D341Med (cell line): ENCODE data around the gene RADX.
A peak's percentile ranks its signal among the peaks of the same experiment; 100 is the strongest.
"Not testable (repeated sequence)": the region's sequence is repeated elsewhere in the genome, so short reads cannot be mapped to it uniquely, and the experiment has no call there.

Experiments
- DNase-seq: peaks from one replicate; pipeline ENCODE4 v3.0.0; 2012; ENCODE audit warnings: low spot score

The RADX gene

GRCh38 chrX:106611679-106612392, at the start of gene RADX:
Gene RADX (plus strand): TSS chrX:106611978. CDS start chrX:106612081, 103 bp downstream.
- DNase-seq, result peak; percentile 71

DNA sequence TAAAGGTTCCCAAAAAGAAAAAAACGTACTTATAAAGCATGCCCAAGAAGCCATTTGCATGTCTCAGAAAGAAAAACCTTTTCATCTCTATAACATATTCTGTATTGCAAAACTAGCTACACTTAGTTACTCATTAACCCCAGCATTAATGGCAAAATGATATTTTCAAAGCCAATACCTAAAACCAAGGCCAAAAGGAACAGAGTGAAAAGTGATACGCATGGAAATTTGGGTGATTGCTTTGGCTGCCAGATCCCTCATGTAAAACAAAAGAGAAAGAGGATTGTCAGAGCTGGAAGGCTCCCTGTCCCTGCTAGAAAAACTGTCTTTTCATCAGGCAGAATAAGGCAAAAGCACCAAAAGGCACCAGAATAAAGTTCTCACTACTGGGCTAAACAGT, 46.8 kb upstream of the RADX start:
- no peak for DNase-seq

- no peak for DNase-seq
Measured at GRCh38 chrX:106566362-106566761, 45.4 kb upstream of the RADX start.

- DNase-seq, result no peak
Measured at GRCh38 chrX:106581856-106582255, 29.9 kb upstream of the RADX start.

DNA sequence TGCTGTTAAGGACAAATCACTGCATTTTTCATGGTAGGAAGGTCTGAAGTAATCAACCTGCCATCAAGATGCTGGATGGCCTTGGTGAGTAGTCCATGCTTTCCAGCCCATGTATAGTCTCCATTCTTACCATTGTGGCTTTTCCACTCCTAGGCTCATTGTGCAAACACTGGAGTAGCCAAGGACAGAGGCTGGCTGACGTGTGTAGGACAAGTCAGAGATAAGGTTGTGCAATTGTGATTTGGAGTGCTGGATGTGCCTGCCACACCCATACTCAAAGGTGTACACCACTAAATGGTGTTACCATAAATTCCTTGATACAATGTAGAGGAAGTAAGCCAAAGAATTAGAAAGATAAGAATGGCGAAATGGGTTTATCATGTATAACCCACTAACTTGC, 26.3 kb upstream of the RADX start:
- no peak for DNase-seq

DNA sequence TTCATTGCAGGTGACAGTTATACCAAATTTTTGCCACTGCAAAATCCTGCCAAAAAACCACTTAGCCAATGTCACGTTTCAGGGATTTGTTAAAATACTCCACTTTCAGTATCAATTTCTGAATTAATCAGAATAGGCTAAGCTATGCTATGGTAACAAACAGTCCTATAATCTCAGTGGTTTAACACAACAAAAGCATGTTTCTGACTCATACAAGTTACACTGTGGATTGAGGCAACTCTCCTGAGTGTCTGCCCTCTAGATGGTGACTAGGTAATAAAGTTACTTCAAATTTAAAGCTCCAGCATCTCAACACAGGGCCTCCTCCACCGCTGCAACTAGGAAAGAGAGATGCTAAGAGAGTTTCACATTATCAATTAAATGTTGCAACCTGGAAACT, 23.0 kb upstream of the RADX start:
- DNase-seq, result no peak

DNA sequence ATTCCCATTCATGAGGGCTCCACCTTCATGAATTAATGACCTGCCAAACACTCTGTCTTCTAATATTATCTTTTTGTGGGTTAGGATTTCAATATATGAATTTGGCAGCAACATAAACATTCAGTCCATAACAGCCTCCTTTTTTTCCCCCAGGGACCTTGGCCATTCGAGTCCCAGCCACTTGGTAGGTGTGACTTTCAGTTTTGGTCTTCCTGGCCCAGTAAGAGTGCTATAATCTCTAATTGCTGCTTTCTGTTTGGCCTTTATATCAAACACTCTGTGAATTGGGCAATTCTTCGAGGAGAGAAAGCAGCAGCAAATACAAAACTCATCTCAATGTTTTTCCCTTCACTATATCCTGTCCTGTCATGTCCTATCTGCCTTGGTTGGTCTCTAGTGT, 12.4 kb upstream of the RADX start:
- DNase-seq, result no peak

DNA sequence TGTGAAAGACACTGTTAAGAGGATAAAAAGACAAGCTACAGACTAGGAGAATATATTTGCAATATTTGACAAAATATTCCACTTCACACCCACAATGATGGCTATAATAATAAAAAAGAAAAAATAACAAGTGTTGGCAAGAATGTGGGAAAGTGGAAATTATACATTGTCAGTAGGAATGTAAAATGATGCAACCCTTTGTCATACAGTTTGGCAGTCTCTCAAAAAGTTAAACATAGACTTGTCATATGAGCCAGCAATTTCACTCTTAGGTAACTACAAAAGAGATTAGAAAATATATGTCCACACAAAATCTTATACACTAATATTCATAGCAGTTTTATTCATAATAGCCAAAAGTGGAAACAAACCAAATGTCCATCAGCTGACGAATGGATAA, 5.2 kb upstream of the RADX start:
- no peak for DNase-seq

- no peak for DNase-seq
Measured at GRCh38 chrX:106608016-106608415, 3.8 kb upstream of the RADX start.

GRCh38 chrX:106611317-106611678, 480 bp upstream of the RADX start:
- no peak for DNase-seq

GRCh38 chrX:106612393-106612763, 600 bp downstream of the RADX start:
- no peak for DNase-seq

GRCh38 chrX:106613277-106613676, 1.5 kb downstream of the RADX start:
- no peak for DNase-seq

DNA sequence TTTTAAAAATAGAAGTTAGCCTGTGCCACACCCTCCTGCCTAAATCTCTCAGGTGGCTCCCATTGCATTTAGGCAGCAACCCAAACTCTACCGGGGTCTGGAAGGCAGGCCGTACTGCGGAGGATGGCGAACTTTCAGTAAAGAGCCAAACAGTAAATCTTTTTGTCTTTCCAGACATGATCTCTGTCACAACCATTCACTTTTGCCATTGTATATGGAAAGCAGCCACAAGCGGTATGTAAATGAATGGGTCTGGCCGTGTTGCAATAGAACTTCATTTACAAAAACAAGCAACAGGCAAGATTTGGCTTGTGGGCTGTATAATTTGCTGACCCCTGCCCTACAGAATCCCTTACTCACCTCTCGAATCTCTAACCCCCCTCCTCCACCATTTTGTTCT, 3.3 kb downstream of the RADX start:
- DNase-seq, result no peak

DNA sequence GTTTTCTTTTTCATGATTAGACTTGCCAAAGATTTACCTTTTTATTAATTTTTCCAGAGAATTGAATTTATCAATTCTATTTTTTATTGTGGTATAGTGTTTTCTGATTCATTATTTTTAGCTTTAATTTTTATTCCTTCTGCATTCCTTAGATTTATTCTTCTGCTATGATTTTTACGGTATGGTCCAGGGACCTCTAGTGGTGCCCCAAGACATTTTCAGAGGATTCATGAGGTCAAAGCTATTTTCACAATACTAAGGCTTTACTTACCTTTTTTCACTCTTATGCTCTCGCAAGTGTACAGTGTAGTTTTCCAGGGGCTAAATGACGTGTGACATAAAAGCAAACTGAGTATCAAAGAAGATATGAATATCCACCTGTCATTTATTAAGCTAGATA, 8.0 kb downstream of the RADX start:
- no peak for DNase-seq

DNA sequence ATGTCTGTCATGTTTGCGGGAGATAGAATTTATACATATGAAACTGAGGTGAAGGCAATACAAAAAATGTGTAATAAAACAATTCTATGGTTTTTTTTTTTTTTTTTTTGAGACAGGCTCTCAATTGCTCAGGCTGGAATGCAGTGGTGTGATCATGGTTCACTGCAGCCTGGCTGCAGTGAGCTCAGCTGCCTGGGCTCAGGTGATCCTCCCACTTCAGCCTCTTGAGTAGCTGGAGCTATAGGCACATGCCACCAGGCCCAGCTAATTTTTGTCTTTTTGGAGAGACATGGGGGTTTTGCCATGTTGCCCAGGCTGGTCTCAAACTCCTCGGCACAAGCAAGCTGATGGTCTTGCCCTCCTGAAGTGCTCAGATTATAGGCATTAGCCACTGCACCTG, 10.1 kb downstream of the RADX start:
- no peak for DNase-seq

- DNase-seq, result no peak
Measured at GRCh38 chrX:106626789-106627188, 15.0 kb downstream of the RADX start.

GRCh38 chrX:106631615-106632014, 19.8 kb downstream of the RADX start:
- no peak for DNase-seq

DNA sequence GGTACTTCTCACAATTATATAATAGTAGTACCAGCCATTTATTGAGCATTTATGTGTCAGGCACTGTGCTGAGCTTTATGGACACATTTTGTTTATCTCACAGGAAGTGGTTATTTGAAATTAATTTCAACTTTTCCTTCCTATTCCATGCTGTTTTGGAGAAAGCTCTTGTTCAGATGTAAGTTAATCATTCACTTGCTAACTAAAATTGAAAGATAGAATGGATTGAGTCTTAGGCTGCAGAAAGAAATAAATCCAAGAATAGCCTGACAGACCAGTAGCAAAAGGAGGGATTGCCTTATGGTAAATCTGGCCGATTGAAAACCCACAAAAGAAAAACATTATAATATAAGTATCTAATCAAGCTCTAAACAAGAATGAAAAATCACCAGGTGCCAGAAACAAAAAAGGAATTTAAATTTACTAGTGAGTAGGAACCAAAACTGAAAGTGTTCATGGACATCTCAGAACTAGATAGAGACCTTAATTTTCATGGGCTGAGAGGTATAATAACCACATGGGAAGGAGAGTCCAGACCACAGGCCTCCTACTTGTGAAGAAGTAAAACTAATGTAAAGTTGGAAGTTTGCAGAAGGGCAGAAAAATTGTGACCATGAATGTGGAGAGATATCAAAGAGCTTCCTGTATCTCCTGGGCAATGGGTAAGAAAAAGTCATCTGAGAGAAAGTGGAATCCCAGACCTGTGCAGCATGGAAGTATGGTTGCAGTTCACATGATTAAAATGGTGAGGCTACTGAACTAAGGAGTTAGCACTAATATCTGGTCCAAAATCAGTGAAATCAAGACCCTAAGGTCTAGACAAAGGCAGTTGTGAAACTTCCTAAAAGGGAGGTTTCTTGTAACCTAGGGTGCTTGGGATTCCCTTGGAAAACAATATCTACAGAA, 38.0 kb downstream of the RADX start:
- no peak for DNase-seq

GRCh38 chrX:106653625-106654024, 41.8 kb downstream of the RADX start:
- DNase-seq, result not testable (repeated sequence)

- DNase-seq, result no peak
Measured at GRCh38 chrX:106670631-106671030, 58.9 kb downstream of the RADX start.

GRCh38 chrX:106672527-106672926, 60.7 kb downstream of the RADX start:
- DNase-seq, result no peak

DNA sequence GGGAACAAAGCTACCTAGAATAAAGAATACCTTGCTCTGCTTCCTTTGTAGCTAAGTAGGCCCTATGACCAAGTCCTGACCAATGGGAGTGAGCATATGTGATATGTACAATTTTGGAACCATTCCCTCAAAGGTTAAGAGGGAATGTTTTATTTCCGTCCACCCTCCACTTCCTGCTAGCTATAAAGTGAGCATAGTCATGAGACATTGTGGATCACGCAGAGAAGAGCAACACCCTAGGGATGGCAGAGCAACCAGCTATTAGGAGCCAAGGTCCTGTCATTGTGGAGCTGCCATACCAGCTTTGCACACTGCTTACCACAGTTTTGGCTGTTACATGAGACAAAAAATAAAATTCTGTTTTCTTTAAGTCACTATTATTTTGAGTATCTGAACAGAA, 68.9 kb downstream of the RADX start:
- no peak for DNase-seq

DNA sequence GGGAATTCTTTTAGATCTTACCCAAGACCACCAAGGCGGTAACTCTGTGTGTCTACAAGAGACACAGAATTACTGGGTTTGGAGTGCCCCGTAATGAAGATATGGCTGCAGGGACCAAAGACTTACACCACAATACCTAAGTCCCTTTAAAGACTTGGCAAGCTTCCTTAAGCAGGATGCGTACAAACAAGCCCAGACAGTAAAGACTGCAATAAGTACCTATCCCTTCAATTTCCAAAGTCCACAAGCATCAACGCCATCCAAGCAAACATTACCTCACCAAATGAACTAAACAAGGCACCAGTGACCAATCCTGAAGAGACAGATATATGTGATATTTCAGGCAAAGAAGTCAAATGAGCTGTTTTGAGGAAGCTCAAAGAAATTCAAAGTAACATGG, 72.4 kb downstream of the RADX start:
- no peak for DNase-seq
